GM23338 (cell line): ENCODE data around the gene NCOR2. TPM values are rescaled to one million over a fixed set of nuclear protein-coding genes. Genes with fewer than 3 reads are reported as not detected.

ENCODE experiments used
- ATAC-seq: fragments of 200-7000 bp; cut with Tn5 transposase; 3 replicates; pipeline ENCODE4 v1.9.1; 2020
- DNase-seq: peaks from one replicate; pipeline ENCODE4 v3.0.0-alpha.2; 2015; ENCODE audit warnings: low spot score
- H2AFZ ChIP-seq: fragments of 200-600 bp; sonication (generic); 2 replicates; pipeline ENCODE4 v1.8.0; 2016; ENCODE audit warnings: antibody characterized with exemption, mild to moderate bottlenecking, moderate library complexity
- H3F3A ChIP-seq: fragments of 200-600 bp; sonication (generic); replicated peaks from 2 replicates; pipeline ENCODE4 v1.8.0; 2017; ENCODE audit warnings: antibody characterized with exemption, mixed run types, low read depth
- H3K27ac ChIP-seq: fragments of 200-600 bp; sonication (generic); 2 replicates; pipeline ENCODE4 v1.6.1; 2016; ENCODE audit warnings: low read depth
- H3K27me3 ChIP-seq: fragments of 200-600 bp; sonication (generic); 2 replicates; pipeline ENCODE4 v1.8.0; 2016; ENCODE audit warnings: mild to moderate bottlenecking, mixed run types, moderate library complexity; ENCODE audit not compliant: insufficient read depth
- H3K36me3 ChIP-seq: fragments of 200-600 bp; sonication (generic); 2 replicates; pipeline ENCODE4 v1.8.0; 2016; ENCODE audit warnings: mild to moderate bottlenecking; ENCODE audit not compliant: insufficient read depth
- H3K4me1 ChIP-seq: fragments of 200-600 bp; sonication (generic); 2 replicates; pipeline ENCODE4 v1.8.0; 2016; ENCODE audit warnings: mild to moderate bottlenecking, moderate library complexity; ENCODE audit not compliant: insufficient read depth
- H3K4me2 ChIP-seq: fragments of 200-600 bp; sonication (generic); 2 replicates; pipeline ENCODE4 v1.7.1; 2017; ENCODE audit warnings: mixed run types
- H3K4me3 ChIP-seq: fragments of 200-600 bp; sonication (generic); 2 replicates; pipeline ENCODE4 v1.6.1; 2016; ENCODE audit warnings: mixed run types
- H3K79me2 ChIP-seq: fragments of 200-600 bp; sonication (generic); replicated peaks from 2 replicates; pipeline ENCODE4 v1.8.0; 2017; ENCODE audit warnings: mild to moderate bottlenecking; ENCODE audit not compliant: insufficient read depth
- H3K9me2 ChIP-seq: fragments of 200-600 bp; sonication (generic); 2 replicates; pipeline ENCODE4 v1.8.0; 2017; ENCODE audit not compliant: insufficient read depth
- H4K20me1 ChIP-seq: fragments of 200-600 bp; sonication (generic); replicated peaks from 2 replicates; pipeline ENCODE4 v1.8.0; 2017; ENCODE audit warnings: mild to moderate bottlenecking; ENCODE audit not compliant: insufficient read depth
- H3K27ac Mint-ChIP-seq: 2 replicates; pipeline ENCODE4 v1.8.0; 2020; ENCODE audit warnings: inconsistent platforms, mild to moderate bottlenecking, moderate library complexity, mixed read lengths
- H3K27me3 Mint-ChIP-seq: 3 replicates; pipeline ENCODE4 v1.8.0; 2022; ENCODE audit warnings: low read depth, mild to moderate bottlenecking, moderate library complexity, mixed read lengths, inconsistent platforms; ENCODE audit not compliant: insufficient read depth, poor library complexity
- H3K36me3 Mint-ChIP-seq: 3 replicates; pipeline ENCODE4 v1.8.0; 2021; ENCODE audit warnings: low read depth, mild to moderate bottlenecking, inconsistent platforms, moderate library complexity, mixed read lengths
- H3K4me1 Mint-ChIP-seq: 3 replicates; pipeline ENCODE4 v1.8.0; 2020; ENCODE audit warnings: mild to moderate bottlenecking, inconsistent platforms, mixed read lengths
- H3K4me3 Mint-ChIP-seq: 3 replicates; pipeline ENCODE4 v1.8.0; 2021; ENCODE audit warnings: moderate library complexity, mild to moderate bottlenecking, inconsistent platforms, mixed read lengths
- H3K9me3 Mint-ChIP-seq: 3 replicates; pipeline ENCODE4 v1.8.0; 2020; ENCODE audit warnings: moderate library complexity, mild to moderate bottlenecking, inconsistent platforms, mixed read lengths
- CREB1 ChIP-seq: fragments of 250-450 bp; sonication (Bioruptor Pico); IDR thresholded peaks from 2 replicates; pipeline ENCODE4 v1.5.0; 2020; ENCODE audit warnings: low read depth, mild to moderate bottlenecking, moderate library complexity
- EZH2 ChIP-seq: fragments of 200-600 bp; sonication (generic); IDR thresholded peaks from one replicate; pipeline ENCODE4 v1.8.0; 2017; ENCODE audit warnings: antibody characterized with exemption, mild to moderate bottlenecking, low read depth; ENCODE audit not compliant: unreplicated experiment
- EZH2phosphoT487 ChIP-seq: fragments of 200-600 bp; sonication (generic); IDR thresholded peaks from one replicate; pipeline ENCODE4 v1.8.1; 2018; ENCODE audit warnings: antibody characterized with exemption; ENCODE audit not compliant: unreplicated experiment
- JUNB ChIP-seq: IDR thresholded peaks from one replicate; pipeline ENCODE4 v1.6.1; 2016; ENCODE audit warnings: antibody characterized with exemption; ENCODE audit not compliant: unreplicated experiment
- NANOG ChIP-seq: IDR thresholded peaks from 2 replicates; pipeline ENCODE4 v1.6.1; 2016; ENCODE audit warnings: antibody characterized with exemption, borderline replicate concordance
- POLR2AphosphoS5 ChIP-seq: IDR thresholded peaks from 2 replicates; pipeline ENCODE4 v1.6.1; 2016; ENCODE audit warnings: antibody characterized with exemption, low read depth
- STAT1 ChIP-seq: IDR thresholded peaks from one replicate; pipeline ENCODE4 v1.6.1; 2016; ENCODE audit warnings: antibody characterized with exemption; ENCODE audit not compliant: unreplicated experiment
- ZNF114 ChIP-seq: fragments of 250-450 bp; sonication (Bioruptor Pico); IDR thresholded peaks from 2 replicates; pipeline ENCODE4 v1.5.0; 2020; ENCODE audit warnings: mild to moderate bottlenecking, moderate library complexity
- ZNF331 ChIP-seq: fragments of 250-450 bp; sonication (Bioruptor Pico); IDR thresholded peaks from 2 replicates; pipeline ENCODE4 v1.5.0; 2020; ENCODE audit warnings: low read depth, mild to moderate bottlenecking, moderate library complexity
- polyA plus RNA-seq: library from polyadenylated mRNA; unstranded; fragments of >200 nt; fragmentation: Nextera tagmentation; extraction: Ambion mirVana; gene quantifications from 2 replicates; pipeline ENCODE4 v1.2.1, GENCODE V29; 2016
- total RNA-seq: library from RNA; depleted of rRNA; stranded (reverse); fragments of >200 nt; shearing (Covaris generic); gene quantifications from 2 replicates; pipeline ENCODE4 v1.2.3, GENCODE V29; 2014
- TF ChIP-seq, protein P1 (sequence below): IDR thresholded peaks from one replicate; pipeline ENCODE4 v1.6.1; 2018; ENCODE audit warnings: antibody characterized with exemption; ENCODE audit not compliant: unreplicated experiment
- TF ChIP-seq, protein P2 (sequence below): IDR thresholded peaks from 2 replicates; pipeline ENCODE4 v1.6.1; 2016; ENCODE audit warnings: antibody characterized with exemption
- TF ChIP-seq, protein P3 (sequence below): fragments of 250-450 bp; sonication (Bioruptor Pico); IDR thresholded peaks from 2 replicates; pipeline ENCODE4 v1.5.0; 2020; ENCODE audit warnings: mild to moderate bottlenecking, moderate library complexity
- TF ChIP-seq, protein P4 (sequence below), 2 experiments: fragments of 200-600 bp in 1 of 2; sonication (generic) in 1 of 2; conservative IDR thresholded peaks; 2 replicates each; pipeline versions ENCODE4 v1.5.1 to v1.6.1; 2016 to 2017; ENCODE audit warnings: antibody characterized with exemption in 2 of 2, low read depth in 2 of 2, mild to moderate bottlenecking in 2 of 2, moderate library complexity in 1 of 2

Gene NCOR2
- total and polyA plus RNA-seq, 2 experiments from 2014 or later: 69.6 to 190 TPM

DNA sequence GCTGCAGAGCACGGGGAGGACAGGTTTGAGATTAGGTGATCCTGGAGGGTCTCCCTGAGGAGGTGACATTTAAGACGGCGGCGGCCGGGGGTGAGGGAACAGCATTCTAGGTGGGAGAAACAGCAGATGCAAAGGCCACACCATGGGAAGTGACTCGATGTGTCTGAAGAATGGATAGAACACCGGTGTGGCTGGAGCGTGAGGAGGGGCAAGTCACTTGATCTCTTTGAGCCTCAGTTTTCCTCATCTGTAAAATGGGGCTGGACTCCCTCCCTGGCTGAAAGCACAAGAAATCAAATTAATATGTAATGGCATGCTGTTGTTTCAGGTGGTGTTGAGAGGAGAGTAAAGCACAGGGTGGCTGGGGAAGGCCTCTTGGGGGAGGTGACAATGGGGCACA is 10.0 kb upstream of the NCOR2 start:
- Histone ChIP-seq H3K4me2 (no peak overlapping the region), H3K4me3 (no peak overlapping the region), H2AFZ (no peak overlapping the region), H3K4me1 (no peaks in the 10 kb centered on the region; the same call in 1 of the 2 replicates), H3K79me2 (no peaks in the 10 kb centered on the region), H3K36me3 (no peaks in the 10 kb centered on the region), H3F3A (no peaks in the 10 kb centered on the region), H3K27me3 (no peaks in the 10 kb centered on the region), H3K27ac (no peak overlapping the region), H3K9me2 (no peaks in the 10 kb centered on the region), H4K20me1 (no peaks in the 10 kb centered on the region)
- DNase-seq: no peak
- Mint-ChIP-seq H3K4me1 (peaks cover 14% of the 10 kb centered on the region), H3K36me3 (peaks cover 2% of the 10 kb centered on the region; the same call in 2 of the 3 replicates), H3K9me3 (peaks cover 17% of the 10 kb centered on the region), H3K4me3 (no peak overlapping the region), H3K27me3 (peaks cover 12% of the 10 kb centered on the region), H3K27ac (no peak overlapping the region; the same call in 1 of the 2 replicates)
- TF ChIP-seq, protein P1, sequence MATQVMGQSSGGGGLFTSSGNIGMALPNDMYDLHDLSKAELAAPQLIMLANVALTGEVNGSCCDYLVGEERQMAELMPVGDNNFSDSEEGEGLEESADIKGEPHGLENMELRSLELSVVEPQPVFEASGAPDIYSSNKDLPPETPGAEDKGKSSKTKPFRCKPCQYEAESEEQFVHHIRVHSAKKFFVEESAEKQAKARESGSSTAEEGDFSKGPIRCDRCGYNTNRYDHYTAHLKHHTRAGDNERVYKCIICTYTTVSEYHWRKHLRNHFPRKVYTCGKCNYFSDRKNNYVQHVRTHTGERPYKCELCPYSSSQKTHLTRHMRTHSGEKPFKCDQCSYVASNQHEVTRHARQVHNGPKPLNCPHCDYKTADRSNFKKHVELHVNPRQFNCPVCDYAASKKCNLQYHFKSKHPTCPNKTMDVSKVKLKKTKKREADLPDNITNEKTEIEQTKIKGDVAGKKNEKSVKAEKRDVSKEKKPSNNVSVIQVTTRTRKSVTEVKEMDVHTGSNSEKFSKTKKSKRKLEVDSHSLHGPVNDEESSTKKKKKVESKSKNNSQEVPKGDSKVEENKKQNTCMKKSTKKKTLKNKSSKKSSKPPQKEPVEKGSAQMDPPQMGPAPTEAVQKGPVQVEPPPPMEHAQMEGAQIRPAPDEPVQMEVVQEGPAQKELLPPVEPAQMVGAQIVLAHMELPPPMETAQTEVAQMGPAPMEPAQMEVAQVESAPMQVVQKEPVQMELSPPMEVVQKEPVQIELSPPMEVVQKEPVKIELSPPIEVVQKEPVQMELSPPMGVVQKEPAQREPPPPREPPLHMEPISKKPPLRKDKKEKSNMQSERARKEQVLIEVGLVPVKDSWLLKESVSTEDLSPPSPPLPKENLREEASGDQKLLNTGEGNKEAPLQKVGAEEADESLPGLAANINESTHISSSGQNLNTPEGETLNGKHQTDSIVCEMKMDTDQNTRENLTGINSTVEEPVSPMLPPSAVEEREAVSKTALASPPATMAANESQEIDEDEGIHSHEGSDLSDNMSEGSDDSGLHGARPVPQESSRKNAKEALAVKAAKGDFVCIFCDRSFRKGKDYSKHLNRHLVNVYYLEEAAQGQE: no peak
- TF ChIP-seq ZNF331 (CRISPR knock-in tag) (no peak), STAT1 (no peak), JUNB (no peak), CREB1 (CRISPR knock-in tag) (no peak), NANOG (no peak), EZH2 (no peak), EZH2phosphoT487 (no peak), ZNF114 (CRISPR knock-in tag) (no peak), POLR2AphosphoS5 (no peak)
- TF ChIP-seq, protein P2, sequence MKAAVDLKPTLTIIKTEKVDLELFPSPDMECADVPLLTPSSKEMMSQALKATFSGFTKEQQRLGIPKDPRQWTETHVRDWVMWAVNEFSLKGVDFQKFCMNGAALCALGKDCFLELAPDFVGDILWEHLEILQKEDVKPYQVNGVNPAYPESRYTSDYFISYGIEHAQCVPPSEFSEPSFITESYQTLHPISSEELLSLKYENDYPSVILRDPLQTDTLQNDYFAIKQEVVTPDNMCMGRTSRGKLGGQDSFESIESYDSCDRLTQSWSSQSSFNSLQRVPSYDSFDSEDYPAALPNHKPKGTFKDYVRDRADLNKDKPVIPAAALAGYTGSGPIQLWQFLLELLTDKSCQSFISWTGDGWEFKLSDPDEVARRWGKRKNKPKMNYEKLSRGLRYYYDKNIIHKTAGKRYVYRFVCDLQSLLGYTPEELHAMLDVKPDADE: no peak
- TF ChIP-seq, protein P3, sequence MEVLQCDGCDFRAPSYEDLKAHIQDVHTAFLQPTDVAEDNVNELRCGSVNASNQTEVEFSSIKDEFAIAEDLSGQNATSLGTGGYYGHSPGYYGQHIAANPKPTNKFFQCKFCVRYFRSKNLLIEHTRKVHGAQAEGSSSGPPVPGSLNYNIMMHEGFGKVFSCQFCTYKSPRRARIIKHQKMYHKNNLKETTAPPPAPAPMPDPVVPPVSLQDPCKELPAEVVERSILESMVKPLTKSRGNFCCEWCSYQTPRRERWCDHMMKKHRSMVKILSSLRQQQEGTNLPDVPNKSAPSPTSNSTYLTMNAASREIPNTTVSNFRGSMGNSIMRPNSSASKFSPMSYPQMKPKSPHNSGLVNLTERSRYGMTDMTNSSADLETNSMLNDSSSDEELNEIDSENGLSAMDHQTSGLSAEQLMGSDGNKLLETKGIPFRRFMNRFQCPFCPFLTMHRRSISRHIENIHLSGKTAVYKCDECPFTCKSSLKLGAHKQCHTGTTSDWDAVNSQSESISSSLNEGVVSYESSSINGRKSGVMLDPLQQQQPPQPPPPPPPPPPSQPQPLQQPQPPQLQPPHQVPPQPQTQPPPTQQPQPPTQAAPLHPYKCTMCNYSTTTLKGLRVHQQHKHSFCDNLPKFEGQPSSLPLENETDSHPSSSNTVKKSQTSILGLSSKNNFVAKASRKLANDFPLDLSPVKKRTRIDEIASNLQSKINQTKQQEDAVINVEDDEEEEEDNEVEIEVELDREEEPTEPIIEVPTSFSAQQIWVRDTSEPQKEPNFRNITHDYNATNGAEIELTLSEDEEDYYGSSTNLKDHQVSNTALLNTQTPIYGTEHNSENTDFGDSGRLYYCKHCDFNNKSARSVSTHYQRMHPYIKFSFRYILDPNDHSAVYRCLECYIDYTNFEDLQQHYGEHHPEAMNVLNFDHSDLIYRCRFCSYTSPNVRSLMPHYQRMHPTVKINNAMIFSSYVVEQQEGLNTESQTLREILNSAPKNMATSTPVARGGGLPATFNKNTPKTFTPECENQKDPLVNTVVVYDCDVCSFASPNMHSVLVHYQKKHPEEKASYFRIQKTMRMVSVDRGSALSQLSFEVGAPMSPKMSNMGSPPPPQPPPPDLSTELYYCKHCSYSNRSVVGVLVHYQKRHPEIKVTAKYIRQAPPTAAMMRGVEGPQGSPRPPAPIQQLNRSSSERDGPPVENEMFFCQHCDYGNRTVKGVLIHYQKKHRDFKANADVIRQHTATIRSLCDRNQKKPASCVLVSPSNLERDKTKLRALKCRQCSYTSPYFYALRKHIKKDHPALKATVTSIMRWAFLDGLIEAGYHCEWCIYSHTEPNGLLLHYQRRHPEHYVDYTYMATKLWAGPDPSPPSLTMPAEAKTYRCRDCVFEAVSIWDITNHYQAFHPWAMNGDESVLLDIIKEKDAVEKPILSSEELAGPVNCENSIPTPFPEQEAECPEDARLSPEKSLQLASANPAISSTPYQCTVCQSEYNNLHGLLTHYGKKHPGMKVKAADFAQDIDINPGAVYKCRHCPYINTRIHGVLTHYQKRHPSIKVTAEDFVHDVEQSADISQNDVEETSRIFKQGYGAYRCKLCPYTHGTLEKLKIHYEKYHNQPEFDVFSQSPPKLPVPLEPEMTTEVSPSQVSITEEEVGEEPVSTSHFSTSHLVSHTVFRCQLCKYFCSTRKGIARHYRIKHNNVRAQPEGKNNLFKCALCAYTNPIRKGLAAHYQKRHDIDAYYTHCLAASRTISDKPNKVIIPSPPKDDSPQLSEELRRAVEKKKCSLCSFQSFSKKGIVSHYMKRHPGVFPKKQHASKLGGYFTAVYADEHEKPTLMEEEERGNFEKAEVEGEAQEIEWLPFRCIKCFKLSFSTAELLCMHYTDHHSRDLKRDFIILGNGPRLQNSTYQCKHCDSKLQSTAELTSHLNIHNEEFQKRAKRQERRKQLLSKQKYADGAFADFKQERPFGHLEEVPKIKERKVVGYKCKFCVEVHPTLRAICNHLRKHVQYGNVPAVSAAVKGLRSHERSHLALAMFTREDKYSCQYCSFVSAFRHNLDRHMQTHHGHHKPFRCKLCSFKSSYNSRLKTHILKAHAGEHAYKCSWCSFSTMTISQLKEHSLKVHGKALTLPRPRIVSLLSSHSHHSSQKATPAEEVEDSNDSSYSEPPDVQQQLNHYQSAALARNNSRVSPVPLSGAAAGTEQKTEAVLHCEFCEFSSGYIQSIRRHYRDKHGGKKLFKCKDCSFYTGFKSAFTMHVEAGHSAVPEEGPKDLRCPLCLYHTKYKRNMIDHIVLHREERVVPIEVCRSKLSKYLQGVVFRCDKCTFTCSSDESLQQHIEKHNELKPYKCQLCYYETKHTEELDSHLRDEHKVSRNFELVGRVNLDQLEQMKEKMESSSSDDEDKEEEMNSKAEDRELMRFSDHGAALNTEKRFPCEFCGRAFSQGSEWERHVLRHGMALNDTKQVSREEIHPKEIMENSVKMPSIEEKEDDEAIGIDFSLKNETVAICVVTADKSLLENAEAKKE (CRISPR knock-in tag): no peak
- TF ChIP-seq, protein P4, sequence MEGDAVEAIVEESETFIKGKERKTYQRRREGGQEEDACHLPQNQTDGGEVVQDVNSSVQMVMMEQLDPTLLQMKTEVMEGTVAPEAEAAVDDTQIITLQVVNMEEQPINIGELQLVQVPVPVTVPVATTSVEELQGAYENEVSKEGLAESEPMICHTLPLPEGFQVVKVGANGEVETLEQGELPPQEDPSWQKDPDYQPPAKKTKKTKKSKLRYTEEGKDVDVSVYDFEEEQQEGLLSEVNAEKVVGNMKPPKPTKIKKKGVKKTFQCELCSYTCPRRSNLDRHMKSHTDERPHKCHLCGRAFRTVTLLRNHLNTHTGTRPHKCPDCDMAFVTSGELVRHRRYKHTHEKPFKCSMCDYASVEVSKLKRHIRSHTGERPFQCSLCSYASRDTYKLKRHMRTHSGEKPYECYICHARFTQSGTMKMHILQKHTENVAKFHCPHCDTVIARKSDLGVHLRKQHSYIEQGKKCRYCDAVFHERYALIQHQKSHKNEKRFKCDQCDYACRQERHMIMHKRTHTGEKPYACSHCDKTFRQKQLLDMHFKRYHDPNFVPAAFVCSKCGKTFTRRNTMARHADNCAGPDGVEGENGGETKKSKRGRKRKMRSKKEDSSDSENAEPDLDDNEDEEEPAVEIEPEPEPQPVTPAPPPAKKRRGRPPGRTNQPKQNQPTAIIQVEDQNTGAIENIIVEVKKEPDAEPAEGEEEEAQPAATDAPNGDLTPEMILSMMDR (conservative IDR thresholded peaks at IDR 0.05; ENCODE audit: low read depth in 2 of 2): no peak
- no peak for ATAC-seq
